ENCODE measurements around the gene ALG10B. TPM values are rescaled to one million over a fixed set of nuclear protein-coding genes. Genes with fewer than 3 reads are reported as not detected.
"Not testable (repeated sequence)": the region's sequence is repeated elsewhere in the genome, so short reads cannot be mapped to it uniquely, and the experiment has no call there.

ALG10B gene
- total RNA-seq, 4 donors from 2014 or later = 0.37 to 2.6 (median 1.6) TPM

GRCh38 chr12:38332814-38333213 lies 16.2 kb downstream of the ALG10B start:
- in situ Hi-C loops (cut with MboI; ENCODE audit: low pct_ligation_motif_present in 1 of 4, low pct_unique_long_range_greater_than_20kb in 1 of 4, low sequenced_read_pairs in 3 of 4) (loop anchor here (5.0 to 25.0 kb wide), 8 partner anchors 304 to 942 kb away; partner anchors contain the start of gene CPNE8 (in 1 of the 4)), intact Hi-C loops (cut with DNase I; ENCODE audit: low total_unique reads) (loop anchor here (10.0 kb wide), 1 partner anchor 772 kb away; no protein-coding TSS in a partner anchor)
- TF ChIP-seq CTCF (IDR thresholded peaks at IDR 0.05) (no peak), POLR2AphosphoS5 (IDR thresholded peaks at IDR 0.05) (no peak), EP300 (IDR thresholded peaks at IDR 0.05; ENCODE audit: low read depth) (no peak), POLR2A (IDR thresholded peaks at IDR 0.05) (no peak)
- Histone ChIP-seq H3K27me3 (no peaks in the 10 kb centered on the region), H3K27ac (no peak overlapping the region), H3K4me3 (no peak overlapping the region), H3K36me3 (no peaks in the 10 kb centered on the region), H3K9me3 (no peaks in the 10 kb centered on the region), H3K4me1 (peaks cover 0 to 3% (median 0%) of the 10 kb centered on the region in 4 donors)
- 75 to 92% methylated on average over 1 of the region's 1 CpG for WGBS, 2 donors (ENCODE audit: low coverage in 1 of 2)
- no peak for DNase-seq

- no peaks in the 10 kb centered on the region for H3K36me3 ChIP-seq
- intact Hi-C loops (cut with DNase I; ENCODE audit: low total_unique reads) = no loop called here
- in situ Hi-C loops (cut with MboI; ENCODE audit: low pct_ligation_motif_present in 1 of 4, low pct_unique_long_range_greater_than_20kb in 1 of 4, low sequenced_read_pairs in 3 of 4) = loop anchor here (25.0 kb wide), 5 partner anchors 295 to 920 kb away; partner anchors contain the start of gene CPNE8 (in 1 of the 4)
- 63 to 70% methylated on average over 3 of the region's 3 CpGs for WGBS, 2 donors (ENCODE audit: low coverage in 1 of 2)
- H3K4me1 ChIP-seq = no peaks in the 10 kb centered on the region
- no peaks in the 10 kb centered on the region for H3K9me3 ChIP-seq
- H3K27ac ChIP-seq = no peak overlapping the region
- H3K4me3 ChIP-seq = no peak overlapping the region
- TF ChIP-seq CTCF (IDR thresholded peaks at IDR 0.05) (no peak), POLR2AphosphoS5 (IDR thresholded peaks at IDR 0.05) (no peak), POLR2A (IDR thresholded peaks at IDR 0.05) (no peak), EP300 (IDR thresholded peaks at IDR 0.05; ENCODE audit: low read depth) (no peak)
- DNase-seq = no peak
- no peaks in the 10 kb centered on the region for H3K27me3 ChIP-seq
Observed at GRCh38 chr12:38342444-38342843, 25.9 kb downstream of the ALG10B start.

- 79 to 96% methylated on average over 4 of the region's 4 CpGs for WGBS, 2 donors (ENCODE audit: low coverage in 1 of 2)
- H3K4me1 ChIP-seq; intact Hi-C loops (cut with DNase I; ENCODE audit: low total_unique reads); H3K27ac ChIP-seq; H3K4me3 ChIP-seq; DNase-seq; H3K36me3 ChIP-seq; H3K9me3 ChIP-seq; H3K27me3 ChIP-seq: not testable (repeated sequence)
- in situ Hi-C loops (cut with MboI; ENCODE audit: low pct_ligation_motif_present in 1 of 4, low pct_unique_long_range_greater_than_20kb in 1 of 4, low sequenced_read_pairs in 3 of 4) = loop anchor here (25.0 kb wide), 5 partner anchors 294 to 919 kb away; partner anchors contain the start of gene CPNE8 (in 1 of the 4)
Observed at GRCh38 chr12:38343256-38343655, 26.7 kb downstream of the ALG10B start.

- in situ Hi-C loops (cut with MboI; ENCODE audit: low pct_ligation_motif_present in 1 of 4, low pct_unique_long_range_greater_than_20kb in 1 of 4, low sequenced_read_pairs in 3 of 4) = loop anchor here (25.0 kb wide), 5 partner anchors 293 to 918 kb away; partner anchors contain the start of gene CPNE8 (in 1 of the 4)
- H3K4me1 ChIP-seq; H3K4me3 ChIP-seq; H3K9me3 ChIP-seq; intact Hi-C loops (cut with DNase I; ENCODE audit: low total_unique reads); DNase-seq; H3K27me3 ChIP-seq; H3K36me3 ChIP-seq; H3K27ac ChIP-seq: not testable (repeated sequence)
- 94% methylated on average over 1 of the region's 1 CpG; no CpG with 5 or more reads in 1 of the 2 donors for WGBS, 2 donors (ENCODE audit: low coverage in 1 of 2)
Observed at GRCh38 chr12:38343916-38344315, 27.3 kb downstream of the ALG10B start.

GRCh38 chr12:38350342-38351174 lies 34.0 kb downstream of the ALG10B start:
- no peak overlapping the region for H3K27ac ChIP-seq
- H3K9me3 ChIP-seq = no peaks in the 10 kb centered on the region
- 52 to 68% methylated on average over 4 of the region's 4 CpGs for WGBS, 2 donors (ENCODE audit: low coverage in 1 of 2)
- no peak overlapping the region for H3K4me3 ChIP-seq
- intact Hi-C loops (cut with DNase I; ENCODE audit: low total_unique reads) = no loop called here
- TF ChIP-seq POLR2AphosphoS5 (IDR thresholded peaks at IDR 0.05) (no peak), POLR2A (IDR thresholded peaks at IDR 0.05) (no peak), EP300 (IDR thresholded peaks at IDR 0.05; ENCODE audit: low read depth) (no peak)
- in situ Hi-C loops (cut with MboI; ENCODE audit: low pct_ligation_motif_present in 1 of 4, low pct_unique_long_range_greater_than_20kb in 1 of 4, low sequenced_read_pairs in 3 of 4) = loop anchor here in 1 of 4 donors (25.0 kb wide), 1 partner anchor 112 kb away; no protein-coding TSS in a partner anchor
- H3K36me3 ChIP-seq = no peaks in the 10 kb centered on the region
- no peak for DNase-seq
- no peaks in the 10 kb centered on the region for H3K4me1 ChIP-seq
- H3K27me3 ChIP-seq = no peaks in the 10 kb centered on the region

GRCh38 chr12:38351175-38351508 lies 34.6 kb downstream of the ALG10B start:
- H3K36me3 ChIP-seq; H3K4me1 ChIP-seq; H3K27me3 ChIP-seq; H3K9me3 ChIP-seq; H3K4me3 ChIP-seq; DNase-seq; H3K27ac ChIP-seq; intact Hi-C loops (cut with DNase I; ENCODE audit: low total_unique reads): not testable (repeated sequence)
- in situ Hi-C loops (cut with MboI; ENCODE audit: low pct_ligation_motif_present in 1 of 4, low pct_unique_long_range_greater_than_20kb in 1 of 4, low sequenced_read_pairs in 3 of 4) = loop anchor here in 1 of 4 donors (25.0 kb wide), 1 partner anchor 111 kb away; no protein-coding TSS in a partner anchor
- WGBS, 2 donors (ENCODE audit: low coverage in 1 of 2) = 21 to 28% methylated on average over 1 of the region's 1 CpG

All from transverse colon (tissue), 4 donors.